T-helper 2 cell treated with Interferon-gamma antibody and Interleukin-4, amounts not matched to agents 5 μg/mL and 100 μg/mL, for 36 hours (primary cell): ENCODE data around the gene DGKI.

Source experiments
- DNase-seq: peaks from one replicate; pipeline ENCODE4 v3.0.0; 2021; ENCODE audit warnings: low spot score
- H3K27ac Mint-ChIP-seq: one replicate; pipeline ENCODE4 v1.8.0; 2021; ENCODE audit warnings: mild to moderate bottlenecking, mixed read lengths
- H3K27me3 Mint-ChIP-seq: one replicate; pipeline ENCODE4 v1.8.0; 2021; ENCODE audit warnings: low read depth, mixed read lengths
- H3K36me3 Mint-ChIP-seq: one replicate; pipeline ENCODE4 v1.8.0; 2021; ENCODE audit warnings: low read depth, mixed read lengths
- H3K4me1 Mint-ChIP-seq: one replicate; pipeline ENCODE4 v1.8.0; 2021; ENCODE audit warnings: low read depth, mixed read lengths
- H3K4me3 Mint-ChIP-seq: one replicate; pipeline ENCODE4 v1.8.0; 2022; ENCODE audit warnings: mild to moderate bottlenecking, moderate library complexity, mixed read lengths
- H3K9me3 Mint-ChIP-seq: one replicate; pipeline ENCODE4 v1.8.0; 2021; ENCODE audit warnings: mixed read lengths

The DGKI gene

DNA sequence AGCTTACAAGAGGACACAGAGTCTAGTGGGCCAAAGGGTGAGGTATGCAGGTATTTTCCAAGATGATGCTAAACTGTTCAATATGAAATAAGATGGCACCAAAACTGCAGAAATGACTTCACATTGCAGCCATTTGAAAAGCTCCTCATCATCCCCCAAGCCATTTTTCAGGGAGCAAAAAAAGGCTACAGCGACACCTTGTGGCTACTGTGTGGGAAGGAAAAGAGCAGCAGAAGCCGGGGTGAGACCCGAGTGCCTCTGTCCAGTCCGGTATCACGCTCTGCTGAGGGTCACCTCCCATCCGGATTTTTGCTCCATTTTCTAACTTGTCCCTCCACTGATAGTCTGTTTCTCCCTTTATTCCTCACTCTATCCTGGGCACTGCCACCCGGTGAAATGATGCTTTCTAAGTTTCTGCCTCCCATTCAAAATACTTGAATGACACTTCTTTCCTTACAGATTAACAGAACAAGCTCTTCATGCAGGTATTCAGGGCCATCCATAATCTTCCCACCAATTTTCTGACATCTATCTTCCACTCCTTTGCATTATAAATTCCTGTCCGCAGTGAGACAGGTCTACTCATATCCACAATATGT is 220.2 kb downstream of the DGKI start:
- Mint-ChIP-seq H3K27ac (no peak overlapping the region), H3K9me3 (no peaks in the 10 kb centered on the region), H3K36me3 (no peaks in the 10 kb centered on the region), H3K4me3 (no peak overlapping the region), H3K27me3 (peaks cover 5% of the 10 kb centered on the region), H3K4me1 (no peaks in the 10 kb centered on the region)
- peak; percentile 36 for DNase-seq

DNA sequence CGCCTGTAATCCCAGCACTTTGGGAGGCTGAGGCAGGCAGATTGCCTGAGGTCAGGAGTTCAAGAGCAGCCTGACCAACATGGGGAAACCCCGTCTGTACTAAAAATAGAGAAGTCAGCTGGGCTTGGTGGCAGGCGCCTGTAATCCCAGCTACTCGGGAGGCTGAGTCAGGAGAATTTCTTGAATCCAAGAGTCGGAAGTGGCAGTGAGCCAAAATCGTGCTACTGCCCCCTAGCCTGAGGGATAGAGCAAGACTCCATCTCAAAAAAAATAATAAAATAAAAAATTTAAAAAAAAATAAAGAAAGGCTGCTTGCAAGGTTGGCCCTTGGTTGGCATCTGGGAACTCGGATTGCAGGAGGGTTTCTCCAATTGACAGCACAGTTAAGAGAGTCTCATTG is 221.6 kb downstream of the DGKI start:
- H3K4me1 Mint-ChIP-seq, result no peaks in the 10 kb centered on the region
- no peaks in the 10 kb centered on the region for H3K9me3 Mint-ChIP-seq
- peaks cover 2% of the 10 kb centered on the region for H3K27me3 Mint-ChIP-seq
- no peak for DNase-seq
- H3K36me3 Mint-ChIP-seq, result no peaks in the 10 kb centered on the region
- no peak overlapping the region for H3K4me3 Mint-ChIP-seq
- no peak overlapping the region for H3K27ac Mint-ChIP-seq

DNA sequence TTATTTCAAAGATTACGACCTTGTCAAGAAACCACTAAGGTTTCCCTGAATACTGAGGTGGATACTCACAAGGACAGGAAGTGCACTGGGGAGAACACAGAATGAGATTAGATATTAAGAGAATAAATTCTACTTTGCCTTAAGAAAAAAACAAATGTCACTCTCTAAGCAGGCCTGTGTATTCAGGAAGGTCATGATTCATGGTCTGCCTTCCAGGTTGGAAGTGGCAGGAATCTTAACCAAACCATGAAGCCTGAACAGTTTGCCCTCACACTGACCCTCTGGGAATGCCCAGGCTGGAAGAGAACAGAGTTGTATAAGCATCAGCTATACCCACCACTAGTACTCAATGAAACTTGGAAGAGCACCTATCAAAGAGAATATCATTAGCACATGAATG is 227.6 kb downstream of the DGKI start:
- Mint-ChIP-seq H3K4me3 (no peak overlapping the region), H3K4me1 (no peaks in the 10 kb centered on the region), H3K27me3 (no peaks in the 10 kb centered on the region), H3K9me3 (no peaks in the 10 kb centered on the region), H3K27ac (no peak overlapping the region), H3K36me3 (no peaks in the 10 kb centered on the region)
- DNase-seq, result no peak

DNA sequence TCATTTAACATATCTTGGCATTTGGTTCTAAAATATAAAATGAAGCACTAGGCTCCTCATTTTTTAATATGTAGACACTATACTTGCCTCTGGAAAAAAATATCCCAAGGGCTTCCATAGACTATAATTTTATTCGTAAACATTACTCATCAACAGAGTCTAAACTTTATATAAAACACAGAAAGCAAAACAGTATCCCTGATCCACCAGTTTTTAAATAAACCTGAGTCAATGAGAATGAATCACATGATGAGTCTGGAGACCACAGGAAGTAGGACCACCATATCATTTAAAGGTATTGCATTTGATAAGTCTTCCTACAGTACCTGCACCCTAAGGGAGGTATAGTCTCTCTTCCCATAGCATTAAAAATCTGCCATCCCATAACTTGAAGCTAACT is 228.0 kb downstream of the DGKI start:
- H3K36me3 Mint-ChIP-seq, result no peaks in the 10 kb centered on the region

DNA sequence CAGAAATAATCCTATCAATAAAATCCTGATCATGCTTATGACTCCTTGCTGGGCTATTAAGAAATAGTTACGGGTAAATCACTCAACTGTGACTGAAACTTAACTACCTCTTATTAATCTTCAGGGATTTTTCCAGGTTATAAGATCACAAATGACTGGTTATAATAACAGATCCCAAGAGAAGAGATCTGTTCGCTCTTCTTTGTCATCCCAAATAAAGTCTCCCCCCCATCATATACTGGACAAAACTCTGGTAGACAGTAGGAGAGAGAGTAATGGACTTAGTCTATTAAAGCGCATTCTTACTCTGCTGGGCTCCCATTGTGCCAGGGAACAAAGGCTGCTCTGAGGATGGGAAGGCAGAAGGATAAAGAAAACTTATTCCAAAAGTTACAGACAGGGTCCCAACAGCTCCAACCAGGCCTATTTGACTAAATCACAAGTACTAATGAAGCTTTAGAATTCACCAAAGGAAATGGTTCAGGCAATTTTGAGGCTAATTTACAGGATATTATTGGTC is 233.7 kb downstream of the DGKI start:
- no peak overlapping the region for H3K27ac Mint-ChIP-seq

More for the DNA sequence above, 228.0 kb downstream of the DGKI start:
- H3K9me3 Mint-ChIP-seq, result no peaks in the 10 kb centered on the region
- no peaks in the 10 kb centered on the region for H3K27me3 Mint-ChIP-seq
- H3K4me3 Mint-ChIP-seq, result no peak overlapping the region
- DNase-seq, result no peak
- no peak overlapping the region for H3K27ac Mint-ChIP-seq
- no peaks in the 10 kb centered on the region for H3K4me1 Mint-ChIP-seq

DNA sequence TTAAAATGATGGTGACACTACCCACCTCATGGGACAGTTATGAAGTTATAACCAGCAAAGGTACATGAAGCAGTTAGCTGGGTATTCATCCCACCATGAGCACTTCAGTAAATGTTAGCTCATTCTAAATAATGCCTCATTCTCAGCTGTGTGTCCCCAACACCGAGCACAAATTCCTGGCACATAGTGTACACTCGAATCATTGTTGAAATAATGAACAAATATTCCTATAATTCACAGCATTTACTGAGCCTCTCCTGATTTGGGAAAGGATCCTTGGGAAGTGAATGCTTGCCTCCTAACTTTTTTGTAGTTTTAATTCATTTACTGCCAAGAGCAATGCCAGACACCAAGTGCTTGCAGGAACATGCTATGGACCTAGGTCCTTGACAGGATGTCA is 235.2 kb downstream of the DGKI start:
- H3K27ac Mint-ChIP-seq, result no peak overlapping the region
- no peak overlapping the region for H3K4me3 Mint-ChIP-seq
- no peaks in the 10 kb centered on the region for H3K4me1 Mint-ChIP-seq
- H3K36me3 Mint-ChIP-seq, result no peaks in the 10 kb centered on the region
- no peak for DNase-seq
- H3K9me3 Mint-ChIP-seq, result no peaks in the 10 kb centered on the region
- H3K27me3 Mint-ChIP-seq, result peaks cover 6% of the 10 kb centered on the region

More for the DNA sequence above, 233.7 kb downstream of the DGKI start:
- H3K27me3 Mint-ChIP-seq, result peaks cover 6% of the 10 kb centered on the region
- H3K9me3 Mint-ChIP-seq, result no peaks in the 10 kb centered on the region
- no peaks in the 10 kb centered on the region for H3K36me3 Mint-ChIP-seq
- no peak overlapping the region for H3K4me3 Mint-ChIP-seq
- no peaks in the 10 kb centered on the region for H3K4me1 Mint-ChIP-seq
- DNase-seq, result no peak

DNA sequence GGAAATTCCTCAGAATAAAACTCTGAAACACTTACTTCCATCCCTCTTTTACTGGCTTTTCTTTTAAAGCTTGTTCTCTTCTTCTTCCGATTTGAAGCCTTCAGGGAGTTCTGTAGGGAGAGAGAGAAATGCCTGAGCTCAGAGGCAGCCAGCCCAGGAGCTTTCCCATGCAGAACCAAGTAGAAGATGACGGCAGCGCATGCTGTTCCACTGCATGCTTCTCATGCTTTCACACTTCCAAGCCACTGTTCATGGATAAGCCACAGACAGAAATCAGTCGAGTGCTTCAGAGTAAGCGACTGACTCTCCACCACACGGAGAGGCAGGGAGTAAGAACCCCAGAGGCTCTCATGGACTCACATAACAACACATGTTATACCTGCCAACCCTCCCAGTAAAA is 237.3 kb downstream of the DGKI start:
- no peak for DNase-seq
- Mint-ChIP-seq H3K4me1 (no peaks in the 10 kb centered on the region), H3K4me3 (no peak overlapping the region), H3K9me3 (no peaks in the 10 kb centered on the region), H3K27ac (no peak overlapping the region), H3K27me3 (peaks cover 6% of the 10 kb centered on the region), H3K36me3 (no peaks in the 10 kb centered on the region)

DNA sequence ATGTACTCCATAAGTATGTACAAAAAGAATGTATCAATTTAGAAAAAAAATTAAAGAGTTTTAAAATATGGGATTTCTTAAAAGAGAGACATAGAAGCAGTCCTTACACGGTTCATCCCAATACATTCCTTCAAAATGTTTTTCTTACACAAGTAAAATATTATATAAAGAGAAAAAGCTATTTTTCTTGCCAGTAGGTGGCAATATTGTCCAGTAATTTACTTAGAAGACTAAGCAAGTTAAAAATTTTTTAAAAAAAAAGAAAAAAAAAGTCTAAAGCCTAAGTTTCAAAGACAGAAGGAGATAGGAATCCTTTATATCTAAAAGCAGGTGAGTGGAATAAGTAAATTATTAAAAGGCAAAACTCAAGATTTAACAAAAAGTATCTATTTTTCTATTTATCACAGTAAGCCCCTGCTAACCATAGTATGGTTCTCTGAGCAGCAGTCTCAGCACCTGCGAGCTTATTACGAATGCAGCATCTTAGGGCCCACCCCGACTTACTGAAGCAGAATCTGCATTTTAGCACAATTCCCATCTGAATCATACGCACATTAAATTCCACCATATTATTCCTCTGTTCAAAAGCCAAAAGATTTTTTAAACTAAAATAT is 240.6 kb downstream of the DGKI start:
- DNase-seq, result no peak
- H3K27ac Mint-ChIP-seq, result no peak overlapping the region
- H3K4me3 Mint-ChIP-seq, result no peak overlapping the region

DNA sequence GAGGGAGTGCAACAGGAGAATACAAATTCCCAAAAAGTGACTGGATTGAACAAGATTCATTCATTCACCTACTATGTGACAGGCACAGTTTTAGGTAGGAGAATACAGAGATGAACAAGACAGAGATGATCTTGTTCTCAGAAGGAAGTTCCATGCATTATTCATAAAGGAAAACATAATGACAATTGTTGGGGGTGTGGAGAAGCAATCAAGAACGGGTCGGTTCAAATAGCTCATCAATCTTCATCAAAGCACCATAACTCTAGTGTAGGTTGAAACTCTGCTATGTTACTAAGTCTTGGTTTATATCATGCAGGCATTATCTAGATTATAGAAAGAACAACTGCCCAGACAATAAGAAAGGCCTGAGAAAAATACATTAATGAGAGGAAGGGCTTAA is 243.7 kb downstream of the DGKI start:
- Mint-ChIP-seq H3K4me1 (no peaks in the 10 kb centered on the region), H3K4me3 (no peak overlapping the region), H3K9me3 (no peaks in the 10 kb centered on the region), H3K36me3 (no peaks in the 10 kb centered on the region), H3K27me3 (no peaks in the 10 kb centered on the region), H3K27ac (no peak overlapping the region)
- DNase-seq, result no peak

More for the DNA sequence above, 240.6 kb downstream of the DGKI start:
- Mint-ChIP-seq H3K4me1 (no peaks in the 10 kb centered on the region), H3K36me3 (no peaks in the 10 kb centered on the region), H3K27me3 (peaks cover 4% of the 10 kb centered on the region), H3K9me3 (no peaks in the 10 kb centered on the region)

DNA sequence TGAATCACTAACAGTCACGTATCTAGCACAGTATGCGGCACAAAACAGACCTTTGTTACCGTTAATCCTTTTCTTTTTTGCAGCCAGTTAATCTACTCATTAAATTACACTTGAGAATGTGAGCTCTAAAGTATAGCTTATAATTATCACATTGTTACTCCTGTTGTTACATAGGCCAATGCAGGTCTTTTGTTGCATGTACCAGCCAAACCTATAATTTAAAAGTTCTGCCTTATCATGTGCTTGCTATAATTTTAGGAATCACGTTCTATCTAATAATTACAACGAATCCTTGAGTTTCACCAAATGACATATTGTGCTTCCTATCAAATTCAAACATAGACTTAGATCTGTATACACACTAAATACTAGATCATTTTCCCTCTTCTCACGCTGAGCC is 245.1 kb downstream of the DGKI start:
- H3K27ac Mint-ChIP-seq, result no peak overlapping the region
- no peak overlapping the region for H3K4me3 Mint-ChIP-seq
- H3K27me3 Mint-ChIP-seq, result no peaks in the 10 kb centered on the region
- H3K4me1 Mint-ChIP-seq, result no peaks in the 10 kb centered on the region
- H3K36me3 Mint-ChIP-seq, result no peaks in the 10 kb centered on the region
- H3K9me3 Mint-ChIP-seq, result no peaks in the 10 kb centered on the region
- DNase-seq, result no peak

DNA sequence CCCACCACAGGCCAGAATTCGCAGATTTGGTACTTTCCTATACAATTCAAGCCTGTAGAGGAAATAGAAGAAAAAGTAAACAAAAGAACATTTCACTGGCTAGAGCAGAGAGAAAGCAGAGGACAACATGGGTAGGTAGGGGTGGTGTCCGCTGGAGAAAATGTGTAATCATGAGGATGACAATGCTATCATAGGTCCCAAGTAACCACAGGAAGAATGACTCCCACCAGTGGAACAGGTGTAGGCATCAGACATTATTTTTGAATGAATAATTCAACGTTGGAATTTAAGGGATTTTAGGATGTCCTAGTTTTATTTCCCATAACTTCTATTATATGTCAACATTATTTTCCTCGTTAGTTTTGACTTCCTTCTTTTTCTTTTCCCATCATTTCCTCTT is 248.9 kb downstream of the DGKI start:
- H3K4me3 Mint-ChIP-seq, result no peak overlapping the region
- H3K36me3 Mint-ChIP-seq, result no peaks in the 10 kb centered on the region
- no peak overlapping the region for H3K27ac Mint-ChIP-seq
- no peaks in the 10 kb centered on the region for H3K9me3 Mint-ChIP-seq
- no peaks in the 10 kb centered on the region for H3K27me3 Mint-ChIP-seq
- no peaks in the 10 kb centered on the region for H3K4me1 Mint-ChIP-seq
- no peak for DNase-seq

DNA sequence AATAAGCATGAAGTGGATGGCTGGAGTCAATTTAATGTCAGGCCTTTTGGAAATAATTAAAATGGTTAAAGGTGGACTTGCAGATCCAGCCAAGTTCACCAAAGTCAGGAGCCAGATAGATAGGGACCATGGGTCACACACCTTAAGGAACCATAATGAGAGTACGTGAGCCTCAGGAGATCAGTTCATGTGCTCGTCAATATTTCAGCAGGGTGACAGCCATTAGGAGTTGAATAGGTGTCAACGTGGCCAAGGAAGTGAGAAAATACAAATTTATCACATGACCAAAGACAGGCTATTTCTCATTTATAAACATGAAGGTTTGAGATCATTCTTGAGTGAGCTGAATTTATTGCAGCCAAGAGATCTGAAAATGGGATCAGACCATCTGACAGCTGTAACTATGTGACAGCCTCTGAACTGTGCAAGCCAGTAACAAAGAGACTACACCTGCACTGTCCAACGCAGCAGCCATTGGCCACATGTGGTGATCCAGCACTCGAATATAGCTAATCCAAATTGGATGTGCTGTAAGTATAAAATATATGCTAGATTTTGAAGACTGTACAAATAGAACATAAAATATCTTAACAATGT is 253.6 kb downstream of the DGKI start:
- H3K36me3 Mint-ChIP-seq, result no peaks in the 10 kb centered on the region
- no peaks in the 10 kb centered on the region for H3K9me3 Mint-ChIP-seq
- no peak for DNase-seq
- no peak overlapping the region for H3K4me3 Mint-ChIP-seq
- no peaks in the 10 kb centered on the region for H3K4me1 Mint-ChIP-seq
- H3K27ac Mint-ChIP-seq, result no peak overlapping the region
- no peaks in the 10 kb centered on the region for H3K27me3 Mint-ChIP-seq

DNA sequence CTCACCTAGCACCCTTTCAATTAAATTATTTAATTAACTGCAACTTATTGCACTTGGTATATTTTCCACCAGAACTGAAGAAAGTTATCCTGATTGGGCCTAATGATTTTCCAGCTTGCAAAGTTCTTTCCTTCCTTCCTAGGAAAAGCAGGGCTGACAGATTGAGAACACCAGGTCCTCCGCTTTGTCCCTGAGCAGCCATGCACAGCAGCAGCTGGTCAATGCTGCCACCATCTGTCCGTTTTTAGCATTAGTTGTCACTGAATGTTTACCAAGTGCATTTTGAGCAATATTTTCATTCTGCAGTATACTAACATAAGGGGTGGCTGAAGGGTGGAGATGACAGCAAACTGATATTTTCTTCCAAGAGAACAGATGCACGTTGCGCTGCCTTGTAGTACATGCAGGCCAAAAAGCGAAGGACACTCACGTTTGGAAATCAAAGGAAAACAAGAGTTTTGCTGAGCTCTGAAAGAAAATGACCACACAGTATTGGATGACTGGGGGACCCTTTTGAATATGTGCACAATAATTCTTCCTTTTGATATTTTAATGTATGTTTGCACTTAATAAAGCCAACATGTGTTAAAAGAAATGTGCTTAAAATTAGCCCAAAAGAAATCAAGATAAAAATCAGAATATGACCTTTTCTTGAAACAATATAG is 254.4 kb downstream of the DGKI start:
- H3K4me3 Mint-ChIP-seq, result no peak overlapping the region
- DNase-seq, result no peak
- no peaks in the 10 kb centered on the region for H3K36me3 Mint-ChIP-seq
- H3K27ac Mint-ChIP-seq, result no peak overlapping the region
- no peaks in the 10 kb centered on the region for H3K27me3 Mint-ChIP-seq
- no peaks in the 10 kb centered on the region for H3K4me1 Mint-ChIP-seq
- H3K9me3 Mint-ChIP-seq, result no peaks in the 10 kb centered on the region

DNA sequence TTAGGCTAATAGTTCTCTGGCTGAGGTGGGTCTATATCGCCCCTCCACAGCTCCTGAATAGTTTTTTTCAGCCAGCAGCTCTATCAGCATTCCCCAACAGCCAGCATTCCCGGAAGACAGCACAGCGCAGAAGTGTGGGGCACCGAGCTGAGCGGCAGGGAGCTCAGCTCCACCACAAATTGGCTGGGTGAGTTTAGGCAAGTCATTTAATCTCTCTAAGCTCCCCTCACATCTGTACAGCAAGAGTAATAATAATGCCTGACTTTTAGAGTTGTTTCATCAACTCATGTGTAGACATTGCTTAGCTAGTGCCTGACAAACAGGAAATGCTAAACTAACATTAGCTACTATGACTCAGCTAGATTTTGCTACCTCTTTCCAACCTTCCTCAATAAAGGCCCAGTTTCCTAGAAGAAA is 255.3 kb downstream of the DGKI start:
- Mint-ChIP-seq H3K27ac (no peak overlapping the region), H3K4me1 (no peaks in the 10 kb centered on the region), H3K4me3 (no peak overlapping the region), H3K36me3 (no peaks in the 10 kb centered on the region), H3K27me3 (no peaks in the 10 kb centered on the region), H3K9me3 (no peaks in the 10 kb centered on the region)
- no peak for DNase-seq
